ENCODE results near the gene LALBA.

- TF ChIP-seq CTCF (IDR thresholded peaks at IDR 0.05) (no peak), POLR2A (IDR thresholded peaks at IDR 0.05) (no peak), POLR2AphosphoS5 (IDR thresholded peaks at IDR 0.05) (no peak), EP300 (IDR thresholded peaks at IDR 0.05) (no peak)
These were observed 11.0 kb upstream of the LALBA start for GRCh38 chr12:48580831-48581230.
